HG03280 (cell line): ENCODE measurements around the gene SPEG.
A peak's percentile ranks its signal among the peaks of the same experiment; 100 is the strongest.

Source experiments
- ATAC-seq: cut with Tn5 transposase; IDR thresholded peaks from one replicate; pipeline ENCODE4 v1.9.1; 2021; ENCODE audit warnings: mild to moderate bottlenecking, moderate library complexity; ENCODE audit not compliant: unreplicated experiment

The SPEG gene

GRCh38 chr2:219458996-219459395 lies 24.4 kb downstream of the SPEG start:
- no peak for ATAC-seq

DNA sequence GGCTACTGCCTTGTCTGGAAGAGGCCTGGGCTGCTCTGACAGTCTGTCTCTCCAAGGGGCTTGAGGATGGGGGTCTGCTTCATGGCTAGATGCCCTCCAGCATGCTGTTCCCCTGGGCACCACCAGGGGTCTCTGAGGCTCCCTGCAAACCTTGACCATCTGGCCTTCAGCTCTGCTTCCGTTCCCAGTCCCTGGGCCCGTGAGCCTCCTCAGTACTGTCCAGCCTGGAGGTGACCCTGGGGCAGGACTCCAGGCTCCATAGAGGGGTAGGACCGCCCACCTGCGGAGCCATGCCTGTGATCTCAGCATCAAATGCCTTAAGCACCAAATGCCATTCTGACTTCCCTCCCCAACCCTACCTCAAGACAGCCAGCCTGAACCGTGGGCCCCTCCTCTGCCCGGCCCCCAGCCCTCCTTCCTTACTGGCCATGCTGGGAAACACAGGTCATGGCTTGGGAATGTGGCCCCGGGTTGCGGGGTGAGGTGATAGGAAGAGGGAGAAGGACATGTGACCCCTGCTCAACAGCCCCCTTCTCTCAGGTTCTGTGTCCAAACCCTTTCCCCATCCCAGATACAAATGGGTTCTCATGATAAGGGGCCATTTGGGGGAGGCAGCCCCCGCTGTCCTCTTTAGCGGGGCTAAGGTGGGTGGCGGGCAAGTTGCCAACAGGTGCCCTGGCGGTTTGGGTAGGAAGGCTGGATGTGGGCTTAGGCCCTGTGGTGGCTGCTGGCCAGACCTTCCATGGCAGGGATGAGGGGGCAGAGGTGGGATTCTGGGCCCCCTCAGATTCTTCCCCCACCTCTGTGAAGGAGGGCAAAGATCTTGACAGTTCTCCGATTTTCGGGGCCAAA lies 25.0 kb downstream of the SPEG start:
- peak; percentile 55 for ATAC-seq

GRCh38 chr2:219460424-219460926 lies 25.8 kb downstream of the SPEG start:
- no peak for ATAC-seq

DNA sequence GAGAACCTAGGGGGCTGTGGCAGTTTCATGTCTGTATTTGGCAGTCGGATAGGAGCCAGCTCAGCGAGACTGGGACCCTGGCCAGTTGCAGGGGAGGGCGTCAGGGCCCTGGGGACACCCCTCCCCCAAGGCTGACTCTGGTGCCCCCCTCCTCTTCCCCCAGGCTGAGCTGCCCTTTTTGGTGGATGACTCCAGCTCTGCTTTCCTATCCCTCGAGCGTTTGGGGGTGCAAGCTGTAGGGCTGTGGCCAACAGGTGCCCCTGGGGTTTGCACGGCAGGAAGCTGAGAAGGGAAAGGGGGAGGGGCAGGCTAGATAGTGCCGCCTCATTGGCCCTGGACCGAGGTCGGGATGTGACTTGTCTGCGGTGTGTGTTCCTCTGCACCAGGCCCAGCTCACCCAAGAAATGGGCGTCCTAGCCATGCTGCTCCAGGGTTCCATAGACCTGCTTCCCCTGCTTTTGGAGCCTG lies 26.4 kb downstream of the SPEG start:
- ATAC-seq, result no peak

DNA sequence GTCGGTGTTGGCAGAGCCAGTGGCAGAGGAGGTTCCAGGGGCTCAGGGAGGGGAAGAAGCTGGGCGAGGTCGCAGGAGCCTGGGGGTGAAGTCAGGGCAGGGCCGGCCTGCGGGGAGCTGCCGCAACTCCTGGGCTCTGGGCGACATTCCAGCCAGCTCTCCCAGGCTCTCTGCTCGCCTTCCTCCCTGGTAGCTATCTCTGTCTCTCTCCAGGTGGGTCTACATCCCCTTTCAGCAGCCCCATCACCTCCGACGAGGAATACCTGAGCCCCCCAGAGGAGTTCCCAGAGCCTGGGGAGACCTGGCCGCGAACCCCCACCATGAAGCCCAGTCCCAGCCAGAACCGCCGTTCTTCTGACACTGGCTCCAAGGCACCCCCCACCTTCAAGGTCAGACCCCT lies 27.0 kb downstream of the SPEG start:
- ATAC-seq, result no peak

DNA sequence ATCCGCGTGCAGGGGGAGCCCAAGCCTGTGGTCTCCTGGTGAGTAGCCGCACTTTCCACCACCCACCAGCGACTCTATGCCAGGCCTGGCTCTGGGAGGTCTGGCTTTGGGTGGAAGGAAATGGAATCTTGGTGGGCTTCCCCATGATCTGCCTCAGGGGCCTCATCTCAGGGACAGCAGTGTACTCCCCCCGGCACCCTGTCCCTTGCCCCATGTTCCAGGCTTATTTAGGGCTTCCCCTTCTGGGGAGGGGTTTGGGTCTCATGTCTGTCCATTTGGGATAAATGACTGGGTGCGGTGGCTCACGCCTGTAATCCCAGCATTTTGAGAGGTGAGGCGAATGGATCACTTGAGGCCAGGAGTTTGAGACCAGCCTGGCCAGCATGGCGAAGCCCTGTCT lies 27.7 kb downstream of the SPEG start:
- no peak for ATAC-seq

GRCh38 chr2:219464286-219465032 lies 29.8 kb downstream of the SPEG start:
- no peak for ATAC-seq

GRCh38 chr2:219465659-219466561 lies 31.3 kb downstream of the SPEG start:
- no peak for ATAC-seq

GRCh38 chr2:219466816-219467735 lies 32.4 kb downstream of the SPEG start:
- ATAC-seq, result no peak

DNA sequence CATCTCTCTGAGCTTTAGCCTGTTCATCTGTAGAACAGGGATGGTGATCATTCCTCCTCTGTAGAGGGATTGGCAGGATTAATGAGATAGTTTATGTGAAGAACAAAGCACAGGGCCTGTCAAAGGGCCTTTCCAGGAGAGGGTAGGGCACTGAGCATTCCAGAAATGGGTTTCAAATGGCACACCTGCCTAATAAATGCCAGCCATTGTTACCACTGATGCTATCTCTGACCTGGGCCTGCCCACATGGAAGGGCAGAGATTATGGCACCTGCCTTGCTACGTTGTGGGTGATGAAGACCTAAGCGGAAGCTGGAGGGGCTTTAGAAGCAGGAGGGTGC lies 33.1 kb downstream of the SPEG start:
- no peak for ATAC-seq

DNA sequence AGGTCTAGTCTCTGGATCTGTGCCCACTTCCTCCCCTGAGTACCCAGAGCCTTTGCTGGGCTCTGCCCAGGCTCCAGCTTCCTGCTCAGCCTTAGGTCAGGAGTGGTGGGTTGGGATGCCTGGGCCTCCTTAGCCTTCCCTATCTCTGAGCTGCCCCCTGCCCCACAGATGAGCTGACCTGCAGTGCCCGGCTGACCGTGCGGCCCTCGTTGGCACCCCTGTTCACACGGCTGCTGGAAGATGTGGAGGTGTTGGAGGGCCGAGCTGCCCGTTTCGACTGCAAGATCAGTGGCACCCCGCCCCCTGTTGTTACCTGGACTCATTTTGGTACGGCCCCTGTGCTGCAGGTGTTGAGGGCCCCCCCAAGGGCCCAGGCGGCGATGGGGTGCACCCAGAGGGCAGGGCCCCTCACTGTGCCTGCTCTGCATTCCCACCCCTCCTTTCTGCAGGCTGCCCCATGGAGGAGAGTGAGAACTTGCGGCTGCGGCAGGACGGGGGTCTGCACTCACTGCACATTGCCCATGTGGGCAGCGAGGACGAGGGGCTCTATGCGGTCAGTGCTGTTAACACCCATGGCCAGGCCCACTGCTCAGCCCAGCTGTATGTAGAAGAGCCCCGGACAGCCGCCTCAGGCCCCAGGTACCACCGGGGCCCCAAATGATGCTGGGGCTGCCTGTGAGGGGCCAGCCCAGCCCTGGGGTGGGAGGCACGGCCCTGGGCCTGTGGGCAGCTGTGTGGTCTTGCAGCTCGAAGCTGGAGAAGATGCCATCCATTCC lies 34.0 kb downstream of the SPEG start:
- no peak for ATAC-seq

DNA sequence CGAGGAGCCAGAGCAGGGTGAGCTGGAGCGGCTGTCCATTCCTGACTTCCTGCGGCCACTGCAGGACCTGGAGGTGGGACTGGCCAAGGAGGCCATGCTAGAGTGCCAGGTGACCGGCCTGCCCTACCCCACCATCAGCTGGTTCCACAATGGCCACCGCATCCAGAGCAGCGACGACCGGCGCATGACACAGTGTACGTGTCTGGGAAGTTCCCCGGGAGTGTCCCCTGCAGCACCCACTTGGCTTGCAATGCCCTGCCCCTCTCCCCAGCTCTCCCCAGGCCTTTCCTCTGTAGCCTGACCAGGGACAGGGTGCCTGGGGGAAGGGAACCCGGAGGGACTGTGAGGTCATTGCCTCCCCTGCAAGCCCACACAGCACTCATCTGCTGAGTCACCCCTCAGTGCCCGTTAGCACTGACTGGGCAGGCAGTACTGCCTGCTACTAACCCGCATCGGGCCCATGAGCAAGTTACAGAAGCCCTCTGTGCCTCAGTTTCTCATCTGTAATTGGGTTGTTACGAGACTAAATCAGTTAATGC lies 34.6 kb downstream of the SPEG start:
- ATAC-seq, result no peak

DNA sequence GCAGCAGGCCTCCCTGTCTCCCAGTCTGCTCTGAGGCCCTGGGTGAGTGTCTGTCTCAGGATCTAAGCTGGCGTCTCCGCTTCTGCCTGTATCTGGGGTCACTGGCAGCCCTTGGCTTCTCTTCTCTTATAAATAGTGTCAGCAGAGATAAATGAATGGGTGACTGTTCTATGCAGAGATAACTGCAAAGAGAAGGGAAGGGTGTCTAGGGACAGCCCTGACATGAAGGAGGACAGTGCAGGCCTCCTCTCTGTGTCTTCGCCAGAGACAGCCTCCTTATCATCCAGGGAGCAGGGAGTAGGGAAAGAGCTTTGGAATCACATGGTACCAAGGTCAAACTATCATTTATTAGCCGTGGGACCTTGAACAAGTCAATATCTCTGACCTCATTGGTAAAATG lies 35.8 kb downstream of the SPEG start:
- no peak for ATAC-seq

DNA sequence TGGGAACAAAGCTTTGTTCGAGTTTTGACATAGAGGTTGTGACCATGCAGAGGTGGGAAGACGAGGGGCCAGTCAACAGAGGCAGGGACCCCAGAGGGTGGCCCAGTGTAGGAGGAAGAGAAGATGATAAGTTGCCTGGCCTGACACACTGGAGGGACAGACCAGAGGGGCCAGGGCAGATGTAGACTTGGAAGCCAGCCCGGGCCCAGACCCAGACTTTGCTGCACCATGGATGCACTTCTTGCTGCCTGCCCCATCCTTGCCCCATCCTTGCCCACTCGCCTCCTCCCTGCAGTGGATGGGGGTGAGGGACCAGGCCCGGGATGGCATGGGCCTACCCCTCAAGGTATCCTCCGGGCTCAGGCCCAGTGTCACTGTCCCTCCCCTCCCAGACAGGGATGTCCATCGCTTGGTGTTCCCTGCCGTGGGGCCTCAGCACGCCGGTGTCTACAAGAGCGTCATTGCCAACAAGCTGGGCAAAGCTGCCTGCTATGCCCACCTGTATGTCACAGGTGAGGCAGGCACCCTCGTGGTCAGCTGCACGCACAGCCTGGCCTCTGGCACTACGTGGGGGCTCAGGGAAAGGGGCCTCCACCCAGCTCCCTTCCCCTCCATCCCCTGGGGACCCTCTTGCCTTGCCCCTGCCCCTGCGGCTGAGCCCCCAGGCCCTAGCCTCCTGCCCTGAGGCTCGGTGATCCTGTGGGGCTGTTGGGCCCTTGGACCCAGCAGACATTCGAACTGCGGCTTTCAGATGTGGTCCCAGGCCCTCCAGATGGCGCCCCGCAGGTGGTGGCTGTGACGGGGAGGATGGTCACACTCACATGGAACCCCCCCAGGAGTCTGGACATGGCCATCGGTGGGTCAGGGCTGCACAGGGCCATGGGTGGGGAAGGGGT lies 37.1 kb downstream of the SPEG start:
- ATAC-seq, result no peak

GRCh38 chr2:219472629-219473187 lies 38.1 kb downstream of the SPEG start:
- no peak for ATAC-seq

GRCh38 chr2:219473511-219473910 lies 38.9 kb downstream of the SPEG start:
- no peak for ATAC-seq

DNA sequence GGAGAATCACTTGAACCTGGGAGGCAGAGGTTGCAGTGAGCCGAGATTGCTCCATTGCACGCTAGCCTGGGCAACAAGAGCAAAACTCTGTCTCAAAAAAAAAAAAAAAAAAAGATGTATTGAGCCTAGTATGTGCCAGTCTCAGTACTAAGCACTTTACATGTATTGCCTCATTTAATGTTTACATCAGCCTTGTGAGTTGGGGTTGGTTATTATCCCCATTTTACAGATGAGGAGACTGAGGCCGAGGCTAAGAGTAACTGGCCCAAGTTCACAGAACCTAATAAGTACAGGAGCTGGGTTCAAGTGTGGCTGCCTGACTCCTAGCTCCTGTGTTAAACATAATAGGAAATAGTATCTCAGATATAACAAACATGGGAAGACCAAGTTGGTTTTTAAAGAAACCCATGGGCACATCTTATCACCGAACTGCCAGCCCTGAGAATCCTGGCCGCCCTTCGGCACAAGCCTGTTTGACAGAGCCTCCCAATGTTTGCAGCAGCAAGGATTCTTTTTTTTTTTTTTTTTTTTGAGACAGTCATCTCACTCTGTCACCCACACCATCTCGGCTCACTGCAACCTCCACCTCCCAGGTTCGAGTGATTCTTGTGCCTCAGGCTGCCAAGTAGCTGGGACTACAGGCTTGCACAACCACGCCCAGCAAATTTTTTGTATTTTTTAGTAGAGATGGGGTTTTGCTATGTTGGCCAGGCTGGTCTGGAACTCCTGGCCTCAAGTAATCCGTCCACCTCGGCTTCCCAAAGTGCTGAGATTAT lies 39.8 kb downstream of the SPEG start:
- ATAC-seq, result no peak
